Liver (tissue), 9 donors: ENCODE results near the gene FSD2. TPM values are rescaled to one million over a fixed set of nuclear protein-coding genes. Genes with fewer than 3 reads are reported as not detected.

Experiments used
- DNase-seq: peaks from one replicate; pipeline ENCODE4 v3.0.0-alpha.2; 2017; ENCODE audit warnings: low spot score
- H3K27ac ChIP-seq, 2 donors: one replicate each; pipeline ENCODE4 v1.7.0; 2013; ENCODE audit warnings: inconsistent platforms in 2 of 2, low read length in 2 of 2, control low read depth in 1 of 2, low read depth in 1 of 2, mild to moderate bottlenecking in 1 of 2
- H3K27me3 ChIP-seq, 4 donors: one replicate each; pipeline versions ENCODE4 v1.6.1 to v1.7.0; 2013; ENCODE audit warnings: low read length in 3 of 4, inconsistent platforms in 1 of 4, mild to moderate bottlenecking in 1 of 4, moderate library complexity in 1 of 4; ENCODE audit not compliant: control insufficient read depth in 4 of 4, insufficient read depth in 4 of 4
- H3K36me3 ChIP-seq, 4 donors: one replicate each; pipeline versions ENCODE4 v1.6.1 to v1.7.0; 2013; ENCODE audit warnings: low read length in 3 of 4, mild to moderate bottlenecking in 3 of 4, low read depth in 1 of 4, moderate library complexity in 1 of 4; ENCODE audit not compliant: control insufficient read depth in 4 of 4, insufficient read depth in 3 of 4
- H3K4me1 ChIP-seq, 4 donors: one replicate each; pipeline versions ENCODE4 v1.6.1 to v1.7.0; 2013; ENCODE audit warnings: low read length in 3 of 4, mild to moderate bottlenecking in 3 of 4, moderate library complexity in 1 of 4; ENCODE audit not compliant: control insufficient read depth in 4 of 4, insufficient read depth in 4 of 4
- H3K4me3 ChIP-seq, 3 donors: one replicate each; pipeline versions ENCODE4 v1.6.1 to v1.7.0; 2013; ENCODE audit warnings: low read length in 3 of 3, control low read depth in 1 of 3, low read depth in 1 of 3, mild to moderate bottlenecking in 1 of 3
- H3K9ac ChIP-seq, 2 donors: one replicate each; pipeline ENCODE4 v1.7.0; 2013; ENCODE audit warnings: low read length in 2 of 2, mild to moderate bottlenecking in 2 of 2, moderate library complexity in 2 of 2, control low read depth in 1 of 2, low read depth in 1 of 2
- H3K9me3 ChIP-seq, 4 donors: one replicate each; pipeline versions ENCODE4 v1.6.1 to v1.7.0; 2013; ENCODE audit warnings: low read length in 3 of 4; ENCODE audit not compliant: control insufficient read depth in 4 of 4
- ATF3 ChIP-seq: IDR thresholded peaks from 2 replicates; pipeline ENCODE4 v1.6.1; 2016; ENCODE audit warnings: antibody characterized with exemption
- EGR1 ChIP-seq, 2 donors: IDR thresholded peaks; 2 replicates each; pipeline ENCODE4 v1.6.1; 2016 to 2018; ENCODE audit warnings: antibody characterized with exemption in 2 of 2, low read depth in 2 of 2
- FOXA1 ChIP-seq: IDR thresholded peaks from 2 replicates; pipeline ENCODE4 v1.6.1; 2016; ENCODE audit warnings: antibody characterized with exemption
- FOXA2 ChIP-seq: IDR thresholded peaks from 2 replicates; pipeline ENCODE4 v1.6.1; 2016; ENCODE audit warnings: antibody characterized with exemption
- GABPA ChIP-seq, 2 donors: IDR thresholded peaks in 1 of 2; conservative IDR thresholded peaks in 1 of 2; 2 replicates each; pipeline ENCODE4 v1.6.1; 2016; ENCODE audit warnings: antibody characterized with exemption in 2 of 2, mild to moderate bottlenecking in 1 of 2, moderate library complexity in 1 of 2
- HNF4A ChIP-seq, 2 donors: conservative IDR thresholded peaks; 2 replicates each; pipeline ENCODE4 v1.6.1; 2016; ENCODE audit warnings: antibody characterized with exemption in 2 of 2, mild to moderate bottlenecking in 2 of 2
- HNF4G ChIP-seq: IDR thresholded peaks from 2 replicates; pipeline ENCODE4 v1.6.1; 2016; ENCODE audit warnings: antibody characterized with exemption
- MAX ChIP-seq: IDR thresholded peaks from 2 replicates; pipeline ENCODE4 v1.6.1; 2016; ENCODE audit warnings: antibody characterized with exemption
- NR2F2 ChIP-seq: IDR thresholded peaks from 2 replicates; pipeline ENCODE4 v1.6.1; 2016; ENCODE audit warnings: antibody characterized with exemption
- RAD21 ChIP-seq, 2 donors: IDR thresholded peaks; 2 replicates each; pipeline ENCODE4 v1.6.1; 2016; ENCODE audit warnings: antibody characterized with exemption in 2 of 2, mild to moderate bottlenecking in 2 of 2
- REST ChIP-seq: IDR thresholded peaks from 2 replicates; pipeline ENCODE4 v1.6.1; 2016; ENCODE audit warnings: antibody characterized with exemption, mild to moderate bottlenecking
- SP1 ChIP-seq: IDR thresholded peaks from 2 replicates; pipeline ENCODE4 v1.6.1; 2018; ENCODE audit warnings: antibody characterized with exemption, mild to moderate bottlenecking
- ZBTB33 ChIP-seq: IDR thresholded peaks from 2 replicates; pipeline ENCODE4 v1.6.1; 2016; ENCODE audit warnings: antibody characterized with exemption
- WGBS: extraction: QIAGEN DNeasy Blood & Tissue Kit; methylation state at CpG from one replicate; pipeline ENCODE4 v1.1.7; 2013; 5-methylcytosine and 5-hydroxymethylcytosine counted together
- polyA plus RNA-seq, 2 donors: library from polyadenylated mRNA; stranded (reverse) in 1 of 2; unstranded in 1 of 2; fragments of 200-250 nt in 1 of 2; fragments of >200 nt in 1 of 2; fragmentation: Nextera tagmentation in 1 of 2; extraction: Ambion mirVana in 1 of 2; gene quantifications; one replicate each; pipeline versions ENCODE4 v1.2.1 to v1.2.3, GENCODE V29; 2013 to 2015
- total RNA-seq, 2 donors: library from RNA; depleted of rRNA; stranded (reverse); fragments of >200 nt; gene quantifications; one replicate each; pipeline ENCODE4 v1.2.3, GENCODE V29; 2014
- donor health status: healthy.
- donor health status: healthy.
- donor health status: healthy.
- donor health status: healthy.
- donor health status: healthy.

The FSD2 gene
- total and polyA plus RNA-seq, 4 donors: under 0.01 to 0.10 (median 0.05) TPM; not detected in 1

- peaks cover 2 to 35% (median 27%) of the 10 kb centered on the region in 4 donors for H3K4me1 ChIP-seq
- no peak for TF ChIP-seq GABPA (IDR thresholded peaks at IDR 0.05 in 1 of 2, conservative IDR thresholded peaks at IDR 0.05 in 1 of 2)
- TF ChIP-seq RAD21 (IDR thresholded peaks at IDR 0.05): no peak
- TF ChIP-seq HNF4G: no peak
- peaks cover 9 to 62% (median 47%) of the 10 kb centered on the region in 4 donors for H3K36me3 ChIP-seq
- no peak overlapping the region for H3K9ac ChIP-seq
- no peaks in the 10 kb centered on the region for H3K27me3 ChIP-seq
- H3K9me3 ChIP-seq: no peaks in the 10 kb centered on the region
- WGBS: 69% methylated on average over 13 of the region's 13 CpGs
- peak overlapping the region; percentile 39 to 62 for H3K27ac ChIP-seq
- no peak overlapping the region for H3K4me3 ChIP-seq
- DNase-seq: no peak
These were observed 26.9 kb upstream of the FSD2 start for GRCh38 chr15:82832601-82833361.

GRCh38 chr15:82831894-82832600 is 26.2 kb upstream of the FSD2 start:
- Histone ChIP-seq H3K4me1 (peaks cover 2 to 38% (median 31%) of the 10 kb centered on the region in 4 donors), H3K27me3 (no peaks in the 10 kb centered on the region), H3K4me3 (no peak overlapping the region), H3K9me3 (no peaks in the 10 kb centered on the region), H3K9ac (no peak overlapping the region), H3K36me3 (peaks cover 9 to 59% (median 43%) of the 10 kb centered on the region in 4 donors), H3K27ac (peak overlapping the region; percentile 39 to 62)
- TF ChIP-seq HNF4G (peak; percentile 13), ATF3 (no peak), FOXA1 (no peak), SP1 (no peak), NR2F2 (no peak), MAX (no peak), HNF4A (conservative IDR thresholded peaks at IDR 0.05) (peak; percentile 58)
- WGBS: 77% methylated on average over 5 of the region's 5 CpGs
- DNase-seq: no peak

GRCh38 chr15:82830427-82831173 is 24.7 kb upstream of the FSD2 start:
- TF ChIP-seq ZBTB33 (no peak), NR2F2 (no peak), GABPA (IDR thresholded peaks at IDR 0.05 in 1 of 2, conservative IDR thresholded peaks at IDR 0.05 in 1 of 2) (no peak), REST (no peak), EGR1 (IDR thresholded peaks at IDR 0.05; ENCODE audit: low read depth in 2 of 2) (no peak), MAX (no peak), FOXA2 (no peak)
- peaks cover 10 to 54% (median 42%) of the 10 kb centered on the region in 4 donors for H3K36me3 ChIP-seq
- H3K27ac ChIP-seq: no peak overlapping the region
- H3K9ac ChIP-seq: no peak overlapping the region
- no peak for DNase-seq
- H3K4me1 ChIP-seq: peaks cover 2 to 38% (median 31%) of the 10 kb centered on the region in 4 donors
- no peak overlapping the region for H3K4me3 ChIP-seq
- H3K27me3 ChIP-seq: no peaks in the 10 kb centered on the region
- H3K9me3 ChIP-seq: no peaks in the 10 kb centered on the region
- WGBS: 69% methylated on average over 18 of the region's 18 CpGs
